Measurements from ENCODE around the gene PDK3. TPM values are rescaled to one million over a fixed set of nuclear protein-coding genes. Genes with fewer than 3 reads are reported as not detected.

The PDK3 gene
- polyA plus RNA-seq, 1 donor (not counting 4 experiments of a cell fraction or from before 2014, with no cell fraction given), result 8.0 TPM

DNA sequence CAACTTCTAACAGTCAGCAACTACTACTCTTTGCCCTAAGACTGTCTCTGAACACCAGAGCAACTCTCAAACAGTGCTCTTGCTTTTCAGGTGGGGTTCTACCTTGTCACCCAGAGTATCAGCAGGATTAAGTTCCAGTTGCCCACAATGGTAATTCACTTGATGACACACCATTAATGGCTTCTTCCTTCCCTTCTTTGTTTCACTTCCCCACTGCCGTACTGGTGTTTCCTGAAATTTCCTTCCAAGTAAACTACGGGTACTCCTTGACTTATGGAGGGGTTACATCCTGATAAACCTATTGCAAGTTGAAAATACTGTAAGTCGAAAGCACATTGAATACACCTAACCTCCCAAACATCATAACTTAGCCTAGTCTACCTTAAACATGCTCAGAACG lies 36.6 kb upstream of the PDK3 start:
- Histone ChIP-seq H2AFZ (ENCODE audit: control insufficient read depth, low read length) (no peak overlapping the region), H3K4me1 (ENCODE audit: control insufficient read depth, extremely low read depth, insufficient read depth, low read length) (peaks cover 17% of the 10 kb centered on the region), H3K9ac (ENCODE audit: control insufficient read depth, extremely low read depth, insufficient read depth, low read length) (no peak overlapping the region), H3K4me3 (ENCODE audit: control insufficient read depth in 2 of 3, extremely low read depth in 1 of 3, insufficient read depth in 2 of 3, low read depth in 1 of 3, low read length in 3 of 3) (no peak overlapping the region), H3K27me3 (ENCODE audit: control insufficient read depth, extremely low read depth, insufficient read depth, low read length) (no peaks in the 10 kb centered on the region), H3K4me2 (ENCODE audit: control insufficient read depth, extremely low read depth, insufficient read depth, low read depth, low read length) (no peak overlapping the region), H3K79me2 (ENCODE audit: control insufficient read depth, insufficient read depth, low read length) (no peaks in the 10 kb centered on the region), H4K20me1 (ENCODE audit: control insufficient read depth, extremely low read depth, insufficient read depth, low read length) (no peaks in the 10 kb centered on the region), H3K36me3 (ENCODE audit: control insufficient read depth in 2 of 2, extremely low read depth in 1 of 2, insufficient read depth in 2 of 2, low read length in 2 of 2) (no peaks in the 10 kb centered on the region), H3K27ac (ENCODE audit: control insufficient read depth, insufficient read depth, low read length) (no peak overlapping the region), H3K9me3 (ENCODE audit: control insufficient read depth, low read depth, low read length) (no peaks in the 10 kb centered on the region), H3K9me1 (ENCODE audit: control insufficient read depth, extremely low read depth, insufficient read depth, low read length) (no peaks in the 10 kb centered on the region)
- TF ChIP-seq, protein P1, sequence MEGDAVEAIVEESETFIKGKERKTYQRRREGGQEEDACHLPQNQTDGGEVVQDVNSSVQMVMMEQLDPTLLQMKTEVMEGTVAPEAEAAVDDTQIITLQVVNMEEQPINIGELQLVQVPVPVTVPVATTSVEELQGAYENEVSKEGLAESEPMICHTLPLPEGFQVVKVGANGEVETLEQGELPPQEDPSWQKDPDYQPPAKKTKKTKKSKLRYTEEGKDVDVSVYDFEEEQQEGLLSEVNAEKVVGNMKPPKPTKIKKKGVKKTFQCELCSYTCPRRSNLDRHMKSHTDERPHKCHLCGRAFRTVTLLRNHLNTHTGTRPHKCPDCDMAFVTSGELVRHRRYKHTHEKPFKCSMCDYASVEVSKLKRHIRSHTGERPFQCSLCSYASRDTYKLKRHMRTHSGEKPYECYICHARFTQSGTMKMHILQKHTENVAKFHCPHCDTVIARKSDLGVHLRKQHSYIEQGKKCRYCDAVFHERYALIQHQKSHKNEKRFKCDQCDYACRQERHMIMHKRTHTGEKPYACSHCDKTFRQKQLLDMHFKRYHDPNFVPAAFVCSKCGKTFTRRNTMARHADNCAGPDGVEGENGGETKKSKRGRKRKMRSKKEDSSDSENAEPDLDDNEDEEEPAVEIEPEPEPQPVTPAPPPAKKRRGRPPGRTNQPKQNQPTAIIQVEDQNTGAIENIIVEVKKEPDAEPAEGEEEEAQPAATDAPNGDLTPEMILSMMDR (optimal IDR thresholded peaks at IDR 0.05 in 1 of 3, IDR thresholded peaks at IDR 0.05 in 1 of 3, conservative IDR thresholded peaks at IDR 0.05 in 1 of 3; ENCODE audit: extremely low read depth in 1 of 3, insufficient read depth in 2 of 3, low read length in 3 of 3), result no peak
- no peak for TF ChIP-seq EZH2 (IDR thresholded peaks at IDR 0.05; ENCODE audit: low read length)
- no peak for FAIRE-seq
- DNase-seq (ENCODE audit: low read depth, low spot score), result no peak
- dilution Hi-C loops (cut with MboI; ENCODE audit: extremely low pct_ligation_motif_present, low sequenced_read_pairs), result no loop called here

DNA sequence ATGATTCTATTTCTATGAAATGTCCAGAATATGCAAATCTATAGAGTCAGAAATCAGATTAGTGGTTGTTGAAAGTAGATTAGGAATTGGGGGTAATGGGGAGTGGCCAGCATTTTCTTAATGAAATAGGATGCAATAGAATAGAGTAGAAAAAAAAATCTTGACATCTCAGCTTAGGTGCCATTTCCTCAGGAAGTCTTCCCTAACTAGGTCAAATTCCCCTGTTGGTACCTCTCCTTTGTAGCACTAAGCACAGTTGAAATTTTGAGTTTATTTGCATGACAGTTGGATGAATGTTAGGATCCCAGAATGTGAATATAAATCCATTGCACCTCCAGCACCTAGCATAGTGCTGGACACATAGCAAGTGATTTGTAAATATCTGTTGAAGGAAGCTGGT lies 30.0 kb upstream of the PDK3 start:
- H3K27me3 ChIP-seq (ENCODE audit: control insufficient read depth, extremely low read depth, insufficient read depth, low read length), result no peaks in the 10 kb centered on the region
- no peak overlapping the region for H3K4me2 ChIP-seq (ENCODE audit: control insufficient read depth, extremely low read depth, insufficient read depth, low read depth, low read length)
- H3K36me3 ChIP-seq (ENCODE audit: control insufficient read depth in 2 of 2, extremely low read depth in 1 of 2, insufficient read depth in 2 of 2, low read length in 2 of 2), result no peaks in the 10 kb centered on the region
- H3K9me3 ChIP-seq (ENCODE audit: control insufficient read depth, low read depth, low read length), result no peaks in the 10 kb centered on the region
- dilution Hi-C loops (cut with MboI; ENCODE audit: extremely low pct_ligation_motif_present, low sequenced_read_pairs), result no loop called here
- H3K27ac ChIP-seq (ENCODE audit: control insufficient read depth, insufficient read depth, low read length), result no peak overlapping the region
- no peak overlapping the region for H2AFZ ChIP-seq (ENCODE audit: control insufficient read depth, low read length)
- TF ChIP-seq EZH2 (IDR thresholded peaks at IDR 0.05; ENCODE audit: low read length), result no peak
- TF ChIP-seq, protein P1 (optimal IDR thresholded peaks at IDR 0.05 in 1 of 3, IDR thresholded peaks at IDR 0.05 in 1 of 3, conservative IDR thresholded peaks at IDR 0.05 in 1 of 3; ENCODE audit: extremely low read depth in 1 of 3, insufficient read depth in 2 of 3, low read length in 3 of 3), result no peak
- no peak for DNase-seq (ENCODE audit: low read depth, low spot score)
- no peaks in the 10 kb centered on the region for H3K9me1 ChIP-seq (ENCODE audit: control insufficient read depth, extremely low read depth, insufficient read depth, low read length)
- H3K4me1 ChIP-seq (ENCODE audit: control insufficient read depth, extremely low read depth, insufficient read depth, low read length), result no peaks in the 10 kb centered on the region
- H3K79me2 ChIP-seq (ENCODE audit: control insufficient read depth, insufficient read depth, low read length), result no peaks in the 10 kb centered on the region
- no peak for FAIRE-seq
- H4K20me1 ChIP-seq (ENCODE audit: control insufficient read depth, extremely low read depth, insufficient read depth, low read length), result no peaks in the 10 kb centered on the region
- H3K4me3 ChIP-seq (ENCODE audit: control insufficient read depth in 2 of 3, extremely low read depth in 1 of 3, insufficient read depth in 2 of 3, low read depth in 1 of 3, low read length in 3 of 3), result no peak overlapping the region
- H3K9ac ChIP-seq (ENCODE audit: control insufficient read depth, extremely low read depth, insufficient read depth, low read length), result no peak overlapping the region
